NCI-H2227 (cell line): ENCODE results near the gene KDM4B.
A peak's percentile ranks its signal among the peaks of the same experiment; 100 is the strongest.
"Not testable (repeated sequence)": the region's sequence is repeated elsewhere in the genome, so short reads cannot be mapped to it uniquely, and the experiment has no call there.

ENCODE experiments used
- DNase-seq: peaks from one replicate; lab custom pipeline; 2025; ENCODE audit not compliant: unreplicated experiment; lab: John Stamatoyannopoulos, UW

Gene KDM4B

DNA sequence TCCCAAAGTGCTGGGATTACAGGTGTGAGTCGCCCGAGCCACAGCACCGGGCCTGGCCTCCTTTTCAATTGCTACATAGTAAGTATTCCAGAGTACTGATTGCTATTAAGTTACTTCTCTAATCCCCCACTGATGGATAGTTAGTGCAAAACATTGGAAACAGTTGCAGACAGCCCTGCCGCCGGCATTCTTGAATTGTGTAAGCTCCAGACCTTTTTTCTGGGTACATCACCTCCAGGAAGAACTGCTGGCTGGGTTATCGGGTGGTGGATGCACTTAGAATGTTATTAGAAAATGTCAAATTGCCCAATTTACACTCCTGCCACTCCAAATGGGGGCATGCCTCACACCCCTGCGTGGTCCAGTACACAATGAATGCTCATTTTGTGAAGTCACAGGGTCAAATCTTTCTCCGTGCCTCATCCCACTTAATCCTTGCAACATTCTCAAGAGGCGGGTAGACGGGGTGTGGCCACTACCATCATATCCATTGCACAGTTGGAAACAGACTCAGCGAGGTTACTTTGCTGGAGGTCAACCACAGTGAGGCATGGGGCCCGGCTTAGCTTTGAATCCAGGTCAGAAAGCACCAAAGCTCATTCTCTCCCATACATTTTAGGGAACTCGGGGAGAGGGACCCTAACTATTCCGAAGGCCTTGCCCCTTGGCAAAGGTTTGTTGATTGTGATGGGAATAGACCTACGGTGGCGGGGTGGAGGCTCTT is 1.0 kb upstream of the KDM4B start:
- peak; percentile 44 for DNase-seq

DNA sequence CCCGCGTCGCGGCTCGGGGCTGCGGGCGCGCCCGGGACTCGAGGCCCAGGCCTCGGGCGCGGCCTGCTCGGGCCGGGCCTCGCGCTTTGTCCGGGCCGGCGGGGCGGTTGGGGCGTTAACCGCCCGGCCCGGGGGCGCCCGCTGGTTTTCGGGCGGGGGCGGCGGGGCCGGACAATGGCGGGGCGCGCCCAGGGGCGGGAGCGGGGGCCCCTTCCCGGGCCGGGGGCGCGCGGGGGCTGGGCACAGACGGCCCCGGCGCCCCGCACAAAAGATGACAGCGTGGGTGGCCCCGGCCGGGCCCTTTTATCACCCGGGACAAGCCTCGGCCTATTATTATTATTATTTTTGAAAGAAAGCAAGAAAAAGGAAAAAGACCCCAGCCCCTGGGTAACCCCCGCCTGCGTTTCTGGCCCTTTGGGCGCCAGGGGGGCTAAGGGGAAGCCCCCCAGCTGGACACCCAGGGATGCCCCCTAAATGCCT is 419 bp downstream of the KDM4B start:
- DNase-seq, result no peak

DNA sequence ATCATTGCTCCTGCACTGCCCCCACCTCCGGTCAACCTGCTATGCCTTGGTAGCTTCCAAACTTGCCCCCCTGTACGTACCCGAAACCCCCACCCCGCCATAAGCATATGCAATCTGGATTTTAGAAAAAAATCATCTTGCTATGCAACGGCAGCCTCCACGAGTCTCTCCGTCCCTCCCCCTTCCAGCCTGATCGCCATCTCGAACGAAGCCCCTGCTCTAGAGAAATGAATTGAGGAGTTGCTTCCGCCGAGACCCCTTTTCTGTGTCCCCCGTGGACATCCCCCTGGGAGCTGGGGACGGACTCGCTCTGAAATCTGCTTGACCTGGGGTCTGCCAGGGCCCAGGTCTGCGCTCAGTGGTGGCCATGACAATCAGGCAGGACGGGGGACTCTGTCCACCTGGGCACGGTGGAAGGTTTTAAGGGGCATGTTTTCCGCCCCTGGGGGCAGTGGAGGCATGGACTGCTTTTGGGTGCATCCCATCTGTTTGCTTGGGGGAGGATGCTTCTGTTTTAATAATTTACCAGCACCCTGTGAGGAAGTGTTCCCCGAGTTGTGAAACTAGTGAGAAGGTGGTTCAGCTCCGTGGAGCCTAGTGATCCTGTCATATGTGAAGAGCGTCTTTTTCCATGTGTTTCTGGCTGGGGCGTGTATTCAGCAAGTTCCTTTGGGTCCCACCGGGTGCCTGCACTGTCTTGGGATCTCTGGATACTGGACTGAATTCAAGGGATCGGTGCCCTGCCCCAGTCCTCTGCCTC is 1.0 kb downstream of the KDM4B start:
- DNase-seq, result no peak

DNA sequence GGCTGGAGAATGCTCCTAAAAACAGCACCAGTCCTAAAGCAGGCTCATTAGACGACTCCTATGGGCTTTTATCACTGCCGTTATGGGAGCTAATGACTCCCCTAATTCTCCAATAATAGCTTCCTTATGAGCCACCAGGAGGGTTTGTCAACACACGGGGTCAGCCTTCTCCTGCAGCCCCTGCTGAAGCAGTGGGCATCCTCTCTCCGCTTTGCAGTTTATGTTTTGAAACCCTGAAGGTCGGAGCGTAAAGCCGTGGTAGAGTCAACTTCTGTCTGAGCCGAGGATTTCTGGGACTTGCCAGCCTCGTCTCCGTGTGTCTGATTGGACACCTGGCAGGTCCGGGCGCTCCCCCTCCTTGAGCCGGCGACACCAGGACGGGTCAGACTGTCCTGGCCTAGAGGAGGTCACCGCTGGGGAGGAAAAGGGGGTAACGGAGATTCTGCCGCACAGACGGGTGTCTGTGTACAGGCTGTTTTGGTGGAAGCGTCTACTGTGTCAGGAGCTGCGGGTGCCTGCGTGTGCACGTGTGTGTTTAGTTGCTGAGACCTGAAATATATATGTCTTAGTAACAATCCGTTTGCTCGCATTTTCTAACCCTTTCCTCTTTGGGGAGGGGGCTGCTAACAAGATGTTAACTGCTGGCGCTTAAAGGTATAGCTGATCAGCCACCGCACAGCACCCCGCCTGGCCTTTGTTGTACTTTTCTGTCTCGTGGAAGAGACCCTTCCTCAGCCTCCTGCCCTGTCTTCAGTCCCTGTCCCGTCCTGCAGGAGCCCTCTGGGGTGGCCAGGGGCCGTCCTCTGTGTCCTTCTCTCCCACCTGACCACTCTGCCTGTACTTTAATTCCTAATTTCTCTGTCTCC is 1.9 kb downstream of the KDM4B start:
- no peak for DNase-seq

DNA sequence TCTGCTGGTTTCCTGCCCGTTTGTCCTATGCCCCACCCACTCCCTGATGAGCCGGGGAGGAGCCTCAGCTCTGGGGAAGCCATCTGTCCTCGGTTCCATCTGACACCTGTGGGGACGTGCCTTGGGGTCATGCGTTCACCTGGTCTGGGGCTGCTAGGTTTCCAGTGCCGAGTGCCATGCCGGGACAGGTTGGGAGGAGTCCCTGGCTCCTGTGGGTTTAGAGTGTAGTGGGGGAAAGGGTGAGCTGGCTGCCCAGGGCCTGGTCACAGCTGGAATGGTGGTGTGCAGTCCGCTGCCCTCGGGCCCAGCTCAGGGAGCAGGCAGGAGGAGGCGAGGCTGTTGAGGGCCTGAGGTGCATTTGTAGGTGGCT is 2.5 kb downstream of the KDM4B start:
- DNase-seq, result peak; percentile 20

DNA sequence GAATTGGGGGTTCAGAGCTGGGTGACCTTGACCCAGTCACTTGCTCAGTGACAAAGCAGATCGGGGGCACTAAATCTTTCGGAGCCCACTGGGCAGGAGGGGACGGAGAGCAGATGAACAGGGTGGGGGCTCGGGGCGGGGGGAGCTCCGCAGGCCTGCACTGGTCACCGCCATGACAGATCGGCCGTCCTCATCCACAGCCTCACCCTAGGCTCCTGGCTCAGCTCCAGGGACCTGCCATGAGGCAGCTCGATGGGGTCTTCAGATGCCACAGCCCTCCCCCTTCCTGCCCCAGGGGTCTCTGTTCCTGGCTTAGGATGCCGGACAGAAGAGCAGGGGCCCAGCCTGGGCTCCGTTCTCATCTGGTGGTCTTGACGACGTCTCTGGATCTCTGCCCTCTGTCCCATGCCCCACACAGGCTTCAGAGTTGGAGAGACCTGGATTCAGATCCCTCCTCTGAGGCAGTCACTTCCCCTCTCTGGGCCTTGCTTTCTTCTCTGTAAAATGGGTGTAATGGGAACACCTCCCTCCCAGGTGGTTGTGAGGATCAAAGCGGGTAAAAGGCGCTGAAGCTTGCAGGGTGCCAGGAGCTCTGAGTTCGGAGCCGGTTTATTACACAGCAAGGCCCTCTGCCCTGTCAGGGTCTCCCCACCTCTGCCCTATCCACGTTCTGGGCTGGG is 3.0 kb downstream of the KDM4B start:
- DNase-seq, result no peak

DNA sequence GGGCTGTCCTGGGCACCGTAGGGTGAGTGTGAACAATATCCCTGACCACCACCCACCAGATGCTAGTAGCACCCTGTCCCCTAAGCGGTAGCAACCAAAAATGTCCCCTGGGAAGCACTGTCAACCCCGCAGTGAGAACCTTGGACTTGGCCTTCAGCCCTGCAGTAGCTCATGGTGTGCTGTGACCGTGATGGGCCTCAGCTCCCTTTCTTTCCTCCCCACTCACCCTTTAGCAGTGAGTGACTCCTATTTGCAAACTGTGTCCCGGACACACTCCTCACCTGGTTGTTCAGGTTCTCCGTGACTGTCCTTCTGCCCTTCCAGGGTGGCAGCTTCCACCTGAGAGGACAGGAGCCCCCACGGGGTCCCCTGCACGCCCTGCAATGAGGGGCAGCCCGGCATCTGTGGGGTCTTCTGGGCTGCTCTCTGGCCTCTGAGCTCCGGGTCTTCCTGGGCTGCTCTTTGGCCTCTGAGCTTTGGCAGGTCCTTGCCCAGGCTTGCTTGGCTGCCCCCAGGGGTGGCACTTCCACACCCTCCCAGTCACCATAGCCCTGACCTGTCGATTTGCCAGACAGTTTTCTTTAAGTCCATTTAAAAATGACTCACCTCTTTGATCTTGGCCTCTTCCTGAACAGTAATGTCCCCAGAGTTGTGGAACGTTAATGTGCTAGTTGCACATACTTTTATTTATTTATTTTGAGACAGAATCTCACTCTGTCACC is 3.8 kb downstream of the KDM4B start:
- no peak for DNase-seq

DNA sequence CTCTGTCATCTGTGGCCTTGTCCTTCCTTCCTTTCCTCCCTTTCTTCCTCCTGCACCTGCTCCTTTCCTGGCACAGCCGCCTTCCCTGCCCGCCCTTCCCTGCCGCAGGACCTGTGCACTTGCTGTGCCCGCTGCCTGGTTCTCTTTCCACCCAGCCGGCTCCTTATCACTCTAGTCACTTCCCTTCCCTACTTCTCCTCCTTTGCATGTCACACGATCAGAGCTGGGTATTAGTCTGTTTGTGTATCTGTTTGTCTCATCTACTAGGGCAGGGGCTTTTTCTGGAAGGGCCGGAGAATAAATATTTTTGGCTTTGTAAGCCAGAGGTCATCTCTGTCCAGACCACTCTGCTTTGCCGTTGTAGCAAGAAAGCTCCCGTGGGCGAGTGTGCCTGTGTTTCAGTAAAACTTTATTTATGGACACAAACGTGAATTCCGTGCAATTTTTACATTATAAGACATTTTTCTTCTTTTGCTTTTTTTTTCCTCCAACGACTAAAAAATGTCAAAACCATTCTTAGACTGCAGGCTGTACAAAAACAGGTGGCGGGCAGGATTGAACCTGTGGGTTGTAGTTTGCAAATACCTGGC is 6.1 kb downstream of the KDM4B start:
- DNase-seq, result no peak

DNA sequence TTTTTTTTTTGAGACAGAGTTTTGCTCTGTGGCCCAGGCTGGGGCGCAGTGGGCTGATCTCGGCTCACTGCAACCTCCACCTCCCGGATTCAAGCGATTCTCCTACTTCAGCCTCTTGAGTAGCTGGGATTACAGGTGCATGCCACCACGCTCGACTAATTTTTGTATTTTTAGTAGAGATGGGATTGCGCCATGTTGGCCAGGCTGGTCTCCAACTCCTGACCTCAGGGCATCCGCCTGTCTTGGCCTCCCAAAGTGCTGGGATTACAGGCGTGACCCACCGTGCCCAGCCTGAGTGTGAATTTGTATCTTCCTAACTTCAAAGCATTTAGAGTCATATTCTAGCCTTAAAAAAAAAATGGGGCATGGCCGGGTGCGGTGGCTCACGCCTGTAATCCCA is 6.7 kb downstream of the KDM4B start:
- not testable (repeated sequence) for DNase-seq

DNA sequence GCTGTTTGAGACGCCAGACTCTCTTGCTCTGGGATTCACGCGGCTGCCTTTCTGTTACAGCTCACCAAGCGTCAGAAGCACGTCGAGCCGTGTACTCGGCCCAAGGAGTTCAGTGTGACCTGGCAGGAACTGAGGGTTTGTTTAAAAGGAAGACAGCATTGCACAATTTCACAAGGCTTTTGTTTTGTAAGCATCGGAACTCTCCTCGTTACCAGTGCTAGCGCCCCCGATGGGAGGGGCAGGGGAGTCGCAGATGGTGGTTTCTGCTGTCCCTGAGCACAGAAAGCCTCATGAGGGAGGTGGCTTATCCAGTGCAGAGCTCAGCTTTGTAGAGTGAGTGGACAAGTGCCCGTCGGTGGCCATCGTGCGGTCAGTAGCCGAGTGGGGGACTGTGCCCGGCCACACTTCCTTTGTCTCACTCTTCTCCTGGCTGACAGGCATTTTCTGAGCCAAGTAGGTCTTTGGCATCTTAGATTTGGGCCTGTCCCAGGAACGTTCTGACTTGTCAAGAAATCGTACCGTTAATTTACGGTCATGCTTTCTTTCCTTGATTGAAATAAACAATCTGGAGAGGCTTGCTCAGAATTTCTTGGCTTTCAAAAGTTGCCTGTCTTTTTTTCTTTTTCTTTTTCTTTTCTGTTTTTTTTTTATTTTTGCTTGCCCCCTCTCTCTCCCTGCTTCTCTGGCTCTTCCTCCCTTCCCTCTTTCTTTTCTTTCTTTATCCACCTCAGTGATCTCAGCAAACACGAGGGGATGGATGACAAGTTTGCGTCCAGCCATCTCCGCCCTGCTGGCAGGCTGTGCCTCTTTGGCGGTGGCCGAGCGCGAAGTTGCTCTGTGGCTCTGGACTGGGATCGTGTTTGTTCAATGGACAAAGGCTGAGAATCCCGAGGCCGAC is 7.7 kb downstream of the KDM4B start:
- DNase-seq, result no peak

DNA sequence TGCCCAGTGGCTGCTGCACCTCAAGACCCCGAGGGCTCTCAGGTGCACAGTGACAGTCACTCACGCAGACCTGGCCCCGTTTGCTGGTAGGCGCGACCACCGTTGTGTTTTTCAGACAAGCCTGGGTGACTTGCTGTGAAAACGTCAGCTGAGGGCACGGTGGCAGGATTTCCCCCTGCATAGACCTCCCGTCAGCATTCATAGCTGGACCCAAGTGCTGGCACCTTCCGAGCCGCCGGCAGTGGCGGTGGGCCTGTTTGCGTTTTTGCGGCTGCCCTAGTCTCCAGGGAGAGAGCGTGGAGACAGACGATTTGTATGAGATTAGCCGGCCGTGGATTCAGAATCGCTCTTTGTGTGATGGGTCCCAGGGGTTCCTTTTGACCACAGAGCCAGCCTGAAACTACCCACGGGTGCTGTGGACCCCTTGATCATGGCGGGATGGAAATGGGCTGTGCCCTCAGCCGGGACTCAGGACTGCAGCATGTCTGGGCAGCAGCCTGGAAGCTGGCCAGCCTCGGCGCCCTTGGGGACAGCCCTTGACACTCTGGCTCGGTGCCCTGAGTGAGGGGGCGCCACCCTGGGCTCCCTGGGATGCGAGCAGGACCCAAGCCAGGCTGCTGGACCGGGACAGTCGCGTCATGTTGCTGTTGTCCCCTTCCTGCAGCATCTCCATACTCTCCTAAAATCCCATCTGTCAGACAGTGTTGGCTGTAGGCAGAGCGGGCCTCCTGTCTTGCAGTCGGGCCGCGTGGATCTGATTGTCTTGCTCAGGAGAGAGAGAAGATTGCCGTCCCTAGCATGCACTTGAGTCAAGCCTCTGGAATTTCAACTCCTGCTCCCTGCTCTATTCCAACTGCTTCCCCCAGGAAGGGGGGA is 8.6 kb downstream of the KDM4B start:
- no peak for DNase-seq

DNA sequence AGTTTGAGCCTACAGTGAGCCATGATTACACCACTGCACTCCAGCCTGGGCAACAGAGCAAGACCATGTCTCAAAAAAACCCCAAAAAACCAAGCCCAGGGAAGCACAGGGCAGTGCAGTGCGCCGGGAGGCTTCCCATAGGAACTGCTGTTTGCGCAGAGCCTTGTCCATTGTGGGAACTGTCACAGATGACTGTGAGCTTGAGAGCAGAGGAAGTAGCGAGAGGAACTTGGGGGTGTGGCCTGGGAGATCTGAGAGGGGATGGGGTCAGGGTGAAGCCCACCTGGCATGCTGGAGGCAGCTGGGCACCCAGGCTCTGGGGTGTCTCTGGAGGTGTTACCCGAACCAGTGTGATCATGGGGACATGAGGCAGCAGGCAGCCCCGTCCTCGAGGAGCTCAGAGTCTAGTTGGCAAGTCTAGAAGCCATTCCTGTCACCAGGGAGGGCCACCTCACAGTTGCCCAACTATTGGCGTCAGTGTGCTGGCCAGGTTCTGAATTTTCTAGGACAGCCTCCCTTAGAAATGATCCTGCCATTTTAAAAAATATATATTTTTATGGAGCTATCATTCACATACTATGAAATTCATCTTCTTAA is 10.4 kb downstream of the KDM4B start:
- no peak for DNase-seq

DNA sequence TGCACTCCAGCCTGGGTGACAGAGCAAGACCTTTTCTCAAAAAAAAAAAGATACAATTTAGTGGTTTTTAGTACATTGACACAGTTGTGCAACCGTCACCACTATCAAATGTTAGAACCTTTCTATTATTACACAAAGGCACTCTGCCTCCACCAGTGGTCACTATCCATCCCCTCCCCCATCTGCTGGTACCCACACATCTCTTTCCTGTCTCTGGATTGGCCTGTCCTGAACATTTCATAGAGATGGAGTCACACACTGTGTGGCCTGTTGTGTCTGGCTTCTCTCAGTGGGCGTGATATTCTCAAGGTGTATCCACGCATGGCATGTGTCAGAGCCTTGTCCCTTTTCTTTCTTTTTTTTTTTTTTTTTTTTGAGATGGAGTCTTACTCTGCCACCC is 11.2 kb downstream of the KDM4B start:
- DNase-seq, result no peak

DNA sequence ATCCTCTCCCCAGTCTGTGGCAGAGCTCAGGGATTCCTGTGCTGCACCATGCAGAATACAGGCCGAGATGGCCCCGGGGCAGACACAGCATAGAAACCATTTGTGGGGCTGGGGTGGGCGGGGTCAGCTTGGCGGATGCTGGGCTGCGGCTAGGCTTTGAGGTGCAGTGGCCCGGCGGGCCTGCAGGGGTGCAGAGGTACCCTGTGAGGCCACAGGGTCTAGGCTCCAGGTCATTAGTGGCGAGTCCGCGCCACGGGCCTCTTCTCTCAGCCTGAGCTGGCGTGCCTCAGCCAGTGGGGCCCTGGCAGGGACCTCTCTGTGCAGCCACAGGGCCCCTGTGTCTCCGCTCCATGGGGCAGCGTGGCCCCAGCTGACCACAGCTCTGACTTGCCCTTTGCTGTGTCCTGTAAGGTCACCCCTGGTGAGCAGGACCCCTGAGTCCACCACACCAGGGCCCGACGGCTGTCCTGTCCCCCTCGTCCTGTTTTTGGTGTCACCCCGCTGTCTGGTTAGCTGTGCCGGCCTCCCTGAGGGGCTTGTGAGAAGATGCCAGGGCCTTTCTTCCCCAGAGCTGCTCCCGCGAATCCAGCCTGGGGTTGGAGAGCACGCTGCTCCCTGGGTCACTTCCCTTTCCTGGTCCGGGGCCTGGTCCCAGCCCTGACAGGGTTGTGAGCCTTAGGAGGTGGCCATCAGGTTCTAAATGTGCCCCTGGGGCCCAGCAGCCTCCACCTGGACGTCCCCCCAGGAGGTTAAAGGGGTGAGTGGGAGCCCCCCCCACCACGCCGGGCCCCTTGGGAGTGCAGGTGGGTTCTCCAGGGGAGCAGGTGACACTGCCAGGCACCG is 12.1 kb downstream of the KDM4B start:
- no peak for DNase-seq

DNA sequence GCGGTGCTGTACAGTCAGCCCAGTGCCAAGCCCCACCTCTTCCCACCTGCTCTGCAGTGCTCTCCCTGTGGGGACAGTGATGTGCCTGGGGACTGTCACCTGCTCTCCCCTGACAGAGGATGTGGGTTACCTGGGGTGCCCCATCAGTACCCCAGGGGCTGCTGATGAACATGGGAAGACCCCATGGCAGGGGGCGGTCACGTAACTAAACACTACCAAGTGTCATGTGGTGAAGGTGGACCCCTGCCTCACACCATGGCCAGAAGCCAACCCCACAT is 12.7 kb downstream of the KDM4B start:
- no peak for DNase-seq

DNA sequence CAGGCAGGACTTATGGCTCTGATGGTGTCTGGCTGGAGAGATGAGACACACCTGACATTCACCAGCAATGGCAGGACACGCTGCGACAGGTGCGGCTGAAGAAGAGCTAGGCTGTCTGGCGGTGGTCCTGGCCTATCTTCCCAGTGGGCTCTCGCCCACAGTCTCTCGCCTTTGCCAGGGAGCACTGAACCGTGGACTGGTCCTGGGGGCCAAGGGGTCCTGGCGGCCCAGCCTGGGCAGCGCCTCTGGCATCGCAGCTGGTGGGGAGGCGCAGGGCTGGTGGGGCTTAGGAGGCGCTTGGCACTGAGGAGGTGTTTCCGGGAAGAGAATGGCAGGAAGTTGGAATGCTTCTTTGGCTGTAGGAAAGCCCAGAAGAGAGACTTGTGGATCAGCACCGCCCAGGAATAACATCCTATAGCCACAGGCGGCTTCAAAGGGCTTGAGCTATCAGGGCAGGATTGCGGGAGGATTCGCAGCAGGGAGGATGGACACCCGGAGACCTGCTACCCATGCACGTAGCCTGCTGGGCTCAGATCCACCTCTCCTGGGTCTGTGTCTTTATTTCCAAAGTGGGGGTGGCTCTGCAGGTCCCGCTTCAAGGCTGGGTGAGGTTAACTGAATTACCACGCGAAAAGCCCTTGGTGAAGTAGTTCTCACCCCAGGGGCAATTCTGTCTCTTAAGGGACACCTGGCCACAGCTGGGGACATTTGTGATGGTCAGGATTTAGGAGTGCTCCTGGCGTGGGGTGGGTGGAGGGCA is 14.6 kb downstream of the KDM4B start:
- DNase-seq, result no peak

DNA sequence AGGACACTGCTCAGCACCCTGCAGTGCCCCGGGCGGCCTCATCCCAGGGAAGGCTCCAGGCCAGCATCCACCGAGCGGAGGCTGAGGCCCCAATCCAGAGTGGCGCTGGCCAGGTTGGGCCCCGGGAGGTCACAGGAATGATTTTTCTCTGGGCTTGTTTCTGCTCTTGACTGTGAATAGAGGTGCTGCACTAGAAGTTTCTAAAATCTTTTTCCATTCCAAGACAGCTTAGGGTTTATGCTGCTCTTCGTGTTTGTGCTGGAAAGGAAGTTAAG is 15.1 kb downstream of the KDM4B start:
- no peak for DNase-seq
